HG02981 (cell line): ENCODE measurements around the gene PSMA5.
"Not testable (repeated sequence)": the region's sequence is repeated elsewhere in the genome, so short reads cannot be mapped to it uniquely, and the experiment has no call there.

Source experiments
- ATAC-seq: cut with Tn5 transposase; IDR thresholded peaks from one replicate; pipeline ENCODE4 v1.9.1; 2021; ENCODE audit warnings: mild to moderate bottlenecking, moderate library complexity; ENCODE audit not compliant: unreplicated experiment

The PSMA5 gene

DNA sequence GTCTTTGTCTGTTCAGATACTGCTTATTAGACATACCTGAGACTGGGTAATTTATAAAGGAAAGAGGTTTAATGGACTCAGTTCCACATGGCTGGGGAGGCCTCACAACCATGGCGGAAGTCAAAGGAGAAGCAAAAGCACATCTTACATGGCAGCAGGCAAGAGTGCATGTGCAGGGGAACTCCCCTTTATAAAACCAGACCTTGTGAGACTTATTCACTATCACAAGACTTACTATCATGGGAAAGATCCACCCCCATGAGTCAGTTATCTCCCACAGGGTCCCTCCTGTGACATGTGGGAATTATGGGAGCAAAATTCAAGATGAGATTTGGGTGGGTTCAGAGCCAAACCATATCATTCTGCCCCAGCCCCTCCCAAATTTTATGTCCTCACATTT lies 7.1 kb upstream of the PSMA5 start:
- ATAC-seq: no peak

DNA sequence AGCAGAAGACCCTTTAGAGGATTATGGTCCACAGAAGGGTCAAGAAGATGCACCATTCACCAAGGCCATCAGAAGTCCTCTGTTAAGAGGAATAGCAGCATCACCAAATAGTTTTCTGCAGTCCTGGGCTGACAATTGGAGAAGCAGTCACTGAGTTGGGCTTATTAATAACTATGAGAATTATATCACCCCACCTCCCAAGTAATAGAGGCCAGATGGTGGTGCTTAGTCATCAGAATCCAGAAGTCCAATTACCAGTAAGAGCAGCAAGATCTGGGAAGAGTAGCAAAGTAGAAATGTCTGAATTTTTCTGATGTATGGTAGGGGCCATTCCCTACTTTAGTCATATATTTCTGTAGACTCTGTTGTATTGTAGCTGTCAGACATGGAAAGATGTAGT lies 6.1 kb upstream of the PSMA5 start:
- ATAC-seq: no peak

DNA sequence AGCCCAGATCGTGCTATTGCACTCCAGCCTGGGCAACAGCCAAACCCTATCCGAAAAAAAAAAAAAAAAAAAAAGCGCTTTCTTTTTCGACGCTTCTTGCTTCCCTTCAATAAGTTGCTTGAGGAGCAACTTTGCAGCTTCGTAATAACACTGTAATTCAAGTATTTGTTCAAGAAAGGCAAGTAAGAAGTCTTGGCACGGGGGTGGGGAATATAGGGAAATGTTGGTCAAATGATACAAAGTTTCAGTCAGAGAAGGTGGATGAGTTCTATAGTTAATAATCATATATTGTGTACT lies 871 bp upstream of the PSMA5 start:
- ATAC-seq: no peak

DNA sequence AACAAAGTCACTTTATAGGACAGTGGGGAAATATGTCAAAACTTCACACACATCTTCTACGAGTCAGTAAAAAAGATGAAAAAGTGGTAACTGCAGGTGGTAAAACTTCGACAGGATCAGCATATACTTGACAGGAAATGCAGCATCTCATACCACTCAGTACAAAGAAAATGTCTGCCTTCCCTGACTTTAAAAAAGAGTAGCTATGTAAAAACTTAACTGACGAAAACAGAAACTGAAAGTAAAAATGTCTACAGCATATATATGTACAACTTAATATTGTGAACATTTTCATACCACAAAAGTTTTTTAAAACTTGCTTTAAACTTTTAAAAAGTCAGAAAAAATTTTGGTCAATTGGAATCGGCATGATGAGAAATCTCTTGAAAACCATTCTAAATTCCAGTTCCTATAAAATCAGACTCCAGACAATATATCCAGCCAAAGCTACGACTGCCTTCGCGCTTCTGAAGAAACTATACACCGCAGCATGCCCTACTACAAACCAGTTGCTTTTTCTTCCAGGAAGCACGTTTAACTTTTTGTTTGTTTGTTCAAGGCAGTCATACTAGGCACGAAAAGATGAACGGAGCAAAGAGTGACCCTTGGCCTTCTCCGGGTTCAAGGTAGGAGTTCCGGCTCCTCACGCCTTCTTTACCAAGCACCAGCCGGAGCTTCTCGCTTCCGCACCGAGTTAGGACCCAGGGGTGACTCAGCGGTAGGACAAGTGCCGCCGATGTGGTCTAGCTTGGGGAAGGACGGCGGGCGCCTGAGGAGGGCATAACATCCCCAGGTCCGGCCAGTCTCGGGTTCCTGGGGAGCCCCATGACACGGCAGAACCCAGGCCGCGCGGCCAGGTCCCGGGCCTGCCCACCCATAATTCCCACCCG lies 612 bp downstream of the PSMA5 start:
- peak; percentile 31 for ATAC-seq

DNA sequence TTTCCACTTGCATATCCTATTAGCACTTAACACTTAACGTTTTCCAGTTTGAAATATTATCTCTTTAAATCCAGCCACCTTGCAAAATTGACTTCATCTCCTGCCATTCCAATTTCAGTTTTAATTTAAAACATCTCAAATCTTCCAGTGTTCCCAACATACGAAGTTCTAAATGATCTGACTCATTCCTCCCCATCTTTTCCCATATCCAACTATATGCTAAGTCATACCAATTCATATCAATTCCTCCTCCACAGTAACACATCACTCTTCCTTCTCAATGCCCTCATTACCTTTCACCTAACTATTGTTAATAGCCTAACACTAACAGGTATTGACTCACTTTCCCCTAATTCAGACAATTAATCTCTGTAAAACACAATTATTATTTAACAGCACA lies 2.8 kb downstream of the PSMA5 start:
- ATAC-seq: no peak

DNA sequence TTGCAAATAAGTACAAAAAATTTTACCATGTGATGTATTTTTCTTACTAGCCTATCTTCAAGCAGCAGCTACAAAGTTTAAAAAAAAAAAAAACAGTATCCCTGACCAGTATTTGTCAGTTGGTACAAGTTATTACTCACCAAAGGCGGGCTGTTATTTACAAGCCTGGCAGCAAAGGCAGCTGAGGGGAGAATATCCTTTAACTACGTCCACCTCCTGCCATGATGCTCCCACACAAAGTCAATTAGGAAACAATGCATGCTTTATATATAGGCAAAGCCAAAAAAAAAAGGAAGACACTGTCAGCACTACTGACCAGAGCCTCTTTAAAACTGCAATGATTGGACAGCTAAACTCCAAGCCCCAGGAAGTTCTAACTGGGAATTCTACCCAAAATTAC lies 13.7 kb downstream of the PSMA5 start:
- no peak for ATAC-seq

DNA sequence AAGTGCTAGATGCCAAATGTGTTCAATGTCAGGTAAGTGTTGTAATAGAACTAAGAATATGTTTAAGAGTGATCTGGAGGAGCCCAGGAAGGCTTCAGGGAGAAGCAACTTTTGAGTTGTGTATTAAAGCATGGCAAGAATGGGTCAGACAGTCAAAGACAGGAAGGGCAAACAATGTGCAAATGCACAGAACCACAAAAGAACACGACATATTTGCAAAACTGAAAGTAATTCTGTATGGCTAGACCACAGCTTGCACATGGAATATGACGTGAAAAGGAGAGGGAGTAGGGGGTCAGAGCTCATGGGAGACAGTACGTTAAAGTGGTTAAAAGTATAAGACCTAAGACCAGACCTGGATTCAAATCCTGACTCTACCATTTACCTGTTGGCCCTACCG lies 21.4 kb downstream of the PSMA5 start:
- ATAC-seq: no peak

DNA sequence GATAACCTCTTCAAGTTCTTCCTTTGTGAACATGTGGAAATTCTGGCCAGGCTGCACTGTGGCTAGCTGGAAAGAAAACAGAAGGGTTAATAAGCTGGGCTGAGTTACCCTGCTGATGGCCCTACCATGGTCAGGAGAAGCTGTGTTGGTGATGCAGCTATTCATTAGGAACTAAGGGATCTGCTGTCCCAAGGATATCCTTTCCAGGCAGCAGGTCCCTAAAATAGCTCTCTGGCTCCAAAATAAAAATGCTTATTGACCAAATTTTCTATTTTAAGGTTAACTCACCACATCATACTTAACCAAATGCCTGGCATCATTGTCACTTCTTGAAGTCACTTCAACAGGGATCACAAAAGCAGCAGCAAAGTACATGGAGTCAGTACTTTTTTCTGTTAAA lies 24.2 kb downstream of the PSMA5 start:
- no peak for ATAC-seq

DNA sequence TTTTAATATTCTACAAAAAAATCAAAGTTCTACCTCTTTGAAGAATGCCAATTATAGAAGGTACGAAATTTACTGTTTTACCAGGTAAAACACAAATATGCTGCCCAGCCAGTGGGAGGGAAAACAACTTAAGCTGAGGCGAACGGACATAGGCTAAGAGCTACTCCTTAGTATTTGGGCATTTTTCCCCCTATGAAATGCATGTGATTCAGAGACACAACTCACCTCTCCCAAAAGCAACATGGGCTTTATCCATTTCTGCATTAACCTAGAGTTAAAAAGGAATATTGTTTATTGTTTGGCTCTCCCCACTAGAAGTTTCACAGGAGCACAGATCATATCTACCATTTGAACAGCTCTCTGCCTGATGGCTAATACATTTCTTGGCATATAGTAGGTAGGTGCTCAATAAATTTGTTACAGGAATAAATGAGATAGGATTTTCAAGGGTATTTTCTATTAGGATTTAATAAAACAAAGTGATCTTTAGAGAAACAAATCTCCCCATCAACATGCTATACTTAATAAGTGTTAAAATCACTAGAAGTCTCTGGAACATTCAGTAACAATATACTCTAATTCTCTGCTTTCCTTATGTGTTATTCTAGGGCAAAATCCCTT lies 26.1 kb downstream of the PSMA5 start:
- ATAC-seq: no peak

DNA sequence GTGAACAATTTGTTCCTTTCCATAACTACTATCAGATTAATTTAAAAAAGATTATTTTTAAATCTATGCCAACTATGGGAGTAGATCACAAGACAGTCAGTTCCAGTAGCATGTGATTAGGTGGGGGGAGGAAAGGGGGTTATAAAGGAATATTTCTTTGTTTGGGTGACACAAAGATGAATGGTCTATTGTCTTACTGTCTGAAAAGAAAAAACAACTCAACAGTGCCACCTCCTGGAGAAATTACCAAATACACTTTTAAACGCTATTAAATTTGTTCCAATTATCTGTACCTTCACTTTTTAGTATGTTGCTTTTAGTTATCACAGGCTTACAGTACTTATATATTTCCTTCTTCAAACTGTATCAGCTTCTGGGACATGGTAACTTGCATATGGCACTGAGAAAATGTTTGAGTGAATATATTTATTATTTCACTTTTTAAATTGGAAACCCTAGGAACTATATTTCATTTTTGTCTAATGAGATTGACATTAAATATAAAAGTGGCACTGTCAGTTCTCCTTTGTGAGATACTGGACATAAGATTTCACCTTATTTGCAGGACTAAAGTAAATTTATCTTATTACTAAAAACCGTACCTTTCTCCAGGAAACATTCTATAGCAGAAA lies 26.8 kb downstream of the PSMA5 start:
- ATAC-seq: no peak

DNA sequence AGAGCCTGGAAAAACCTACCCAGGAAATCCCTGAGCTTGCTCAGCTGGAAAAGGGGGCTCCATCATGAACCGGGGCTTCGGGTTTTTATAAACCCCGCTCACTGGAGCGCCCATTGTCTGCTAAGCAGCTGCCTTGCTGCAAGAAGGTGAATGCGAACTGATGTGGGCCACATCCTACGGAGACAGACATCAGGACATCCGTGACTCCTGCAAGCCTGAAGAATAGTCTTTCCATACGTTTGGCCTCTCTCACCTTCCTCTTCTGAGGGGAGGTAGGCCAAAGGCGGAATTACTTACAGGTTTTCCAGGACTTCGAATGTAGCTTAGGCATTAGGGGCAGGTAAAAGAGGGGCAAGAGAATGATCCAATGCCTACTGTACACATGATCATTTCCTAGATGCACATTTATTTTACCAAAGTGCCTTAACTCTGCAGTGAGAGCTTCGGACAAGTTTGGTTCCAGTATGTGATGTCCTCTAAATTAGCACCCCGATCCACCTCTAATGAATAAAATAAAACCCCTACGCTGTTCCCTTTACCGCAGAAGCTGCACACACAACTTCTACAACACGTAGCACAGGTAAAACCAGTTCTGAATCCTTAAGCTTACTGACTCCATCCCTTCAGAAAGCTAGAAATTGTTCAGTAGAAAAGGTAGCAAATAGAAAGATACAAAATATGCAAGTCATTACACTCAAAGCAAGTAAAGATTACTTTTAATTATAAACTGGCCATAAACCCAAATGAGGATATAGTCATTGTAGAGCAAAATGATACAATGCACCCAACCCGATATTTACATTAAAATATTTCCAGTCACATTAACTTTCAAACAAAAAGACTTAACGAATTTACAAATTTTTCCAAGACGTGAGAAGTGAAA lies 27.7 kb downstream of the PSMA5 start:
- ATAC-seq: no peak

DNA sequence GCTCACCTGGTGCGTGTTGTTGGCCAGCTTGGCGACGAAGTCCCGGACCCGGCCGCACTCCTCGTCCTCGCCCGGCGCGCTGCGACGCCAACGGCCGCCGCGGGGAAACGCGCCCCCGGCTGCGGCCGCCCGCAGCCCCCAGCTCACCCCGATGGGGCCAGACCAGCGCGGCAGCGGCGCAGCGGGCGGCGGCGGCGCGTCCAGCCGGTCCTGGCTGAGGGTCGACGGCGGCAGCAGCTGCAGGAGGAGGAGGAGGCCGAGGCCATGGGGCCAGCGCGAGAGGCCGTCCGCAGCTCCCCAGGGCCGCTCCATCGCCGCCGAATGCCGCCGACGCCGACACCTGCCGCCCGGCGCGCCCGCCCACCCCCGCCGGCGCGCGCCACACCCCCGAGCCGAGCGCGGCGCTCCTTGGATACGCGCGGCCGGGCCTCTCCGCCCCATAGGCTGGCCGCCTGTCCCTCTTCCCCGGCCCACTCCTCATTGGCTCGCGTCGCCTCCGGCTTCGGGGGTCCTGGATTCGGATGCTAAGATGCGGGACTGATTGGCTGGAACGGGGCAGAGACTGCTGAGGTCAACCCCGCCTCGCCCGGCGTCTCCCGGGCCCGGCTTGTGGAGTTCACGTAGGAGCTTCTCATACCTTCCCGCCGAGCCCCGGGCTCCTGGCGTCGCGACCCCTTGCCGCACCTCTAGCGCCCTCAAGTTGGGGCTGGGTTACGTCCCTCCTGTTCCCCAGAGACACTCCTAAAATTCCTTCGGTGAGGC lies 28.5 kb downstream of the PSMA5 start, which contains the start of gene SORT1:
Gene SORT1 (minus strand): TSS at position 338 of the 762 bp plus-strand sequence. CDS start 26 bp downstream, at position 312.
- peak; percentile 75 for ATAC-seq

DNA sequence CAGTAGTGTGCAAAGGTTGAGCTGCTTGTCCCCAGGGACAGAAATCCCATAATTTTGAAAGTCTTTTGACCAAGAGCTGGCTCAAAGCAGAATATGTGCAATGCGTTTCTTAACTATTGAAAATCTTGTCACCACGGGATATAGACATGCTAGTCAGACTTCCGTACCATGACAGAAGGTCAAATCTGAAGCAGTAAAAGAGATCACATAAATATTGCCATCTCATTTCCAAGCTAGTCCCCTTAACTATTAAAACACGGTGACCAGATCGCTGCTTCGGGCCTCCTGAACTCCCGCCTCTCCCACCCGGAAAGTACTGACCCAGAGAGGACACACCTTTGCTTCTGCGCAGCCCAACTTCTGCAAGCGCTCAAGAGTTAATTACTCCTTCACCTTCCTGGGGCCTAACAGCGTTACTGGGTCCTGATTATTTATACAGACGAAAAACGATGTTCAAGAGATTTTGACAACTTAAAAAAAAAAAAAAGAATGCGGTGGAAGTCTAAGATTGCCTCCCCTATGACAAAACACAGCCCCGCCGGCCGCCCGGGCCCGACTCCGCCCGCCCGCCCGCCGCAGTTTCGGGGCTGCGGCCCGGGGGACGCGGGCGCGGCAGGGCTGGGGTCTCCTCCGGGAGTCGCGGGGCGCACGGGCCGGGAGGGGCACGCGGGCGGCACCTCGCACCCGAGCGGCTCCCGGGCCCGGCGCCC lies 29.2 kb downstream of the PSMA5 start:
- ATAC-seq: no peak

DNA sequence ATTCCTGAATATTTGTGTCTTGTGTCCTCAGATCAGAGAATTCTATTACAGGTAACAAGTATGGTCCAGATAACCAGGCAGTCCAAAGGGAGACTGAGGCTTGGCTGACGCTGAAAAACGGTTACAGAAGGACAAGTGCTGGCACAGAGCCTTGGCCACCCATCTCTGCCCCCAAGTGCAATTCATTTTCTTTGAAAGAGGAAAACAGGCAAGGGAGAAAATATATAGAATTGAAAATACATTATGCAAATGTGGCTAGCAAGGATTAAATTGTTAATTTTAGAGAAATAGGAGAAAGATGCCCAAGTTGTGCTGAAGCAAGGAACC lies 29.8 kb downstream of the PSMA5 start:
- ATAC-seq: no peak

DNA sequence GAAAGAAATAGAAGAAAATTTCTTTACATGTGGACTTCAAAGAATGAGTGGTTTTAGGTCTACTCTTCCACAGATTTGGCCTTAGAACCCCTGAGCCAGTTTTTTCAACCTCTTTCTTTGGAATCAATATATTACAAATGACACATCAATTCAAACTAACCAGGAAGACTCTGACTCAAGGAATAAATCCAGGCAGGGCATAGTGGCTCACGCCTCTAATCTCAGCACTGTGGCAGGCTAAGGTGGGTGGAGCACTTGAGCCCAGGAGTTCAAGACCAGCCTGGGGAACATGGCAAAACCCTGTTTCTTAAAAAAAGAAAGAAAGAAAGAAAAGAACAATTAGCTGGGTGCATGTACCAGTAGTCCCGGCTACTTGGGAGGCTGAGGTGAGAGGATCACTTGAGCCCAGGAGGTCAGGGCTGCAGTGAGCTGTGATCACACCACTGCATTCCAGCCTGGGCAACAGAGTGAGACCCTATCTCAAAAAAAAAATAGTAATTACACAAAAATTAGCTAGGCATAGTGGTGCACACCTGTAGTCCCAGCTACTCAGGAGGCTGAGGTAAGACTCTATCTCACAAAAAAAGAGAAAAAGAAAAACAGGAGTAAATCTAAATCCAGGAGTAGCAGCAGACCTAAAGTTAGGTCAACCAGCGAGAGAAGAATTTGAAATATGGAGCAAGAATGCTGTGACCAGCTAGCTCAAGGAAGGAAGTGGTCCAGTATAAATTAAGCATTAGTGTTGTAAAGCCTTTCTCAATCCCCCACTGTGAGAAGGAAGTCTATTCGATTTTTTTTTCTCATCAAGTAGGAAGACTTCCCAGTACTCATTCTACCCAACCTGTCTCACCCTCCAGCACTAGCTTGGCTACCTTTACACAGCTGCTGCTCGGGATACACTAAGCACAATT lies 30.4 kb downstream of the PSMA5 start:
- ATAC-seq: no peak

DNA sequence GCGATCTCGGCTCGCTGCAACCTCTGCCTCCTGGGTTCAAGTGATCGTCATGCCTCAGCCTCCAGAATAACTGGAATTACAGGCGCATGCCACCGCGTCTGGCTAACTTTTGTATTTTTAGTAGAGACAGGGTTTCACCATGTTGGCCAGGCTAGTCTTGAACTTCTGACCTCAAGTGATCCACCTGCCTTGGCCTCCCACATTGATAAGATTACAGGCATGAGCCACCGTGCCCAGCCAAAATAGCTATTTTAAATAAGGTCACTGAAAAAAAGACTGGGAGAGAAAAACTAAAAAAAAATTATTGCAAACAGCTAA lies 31.0 kb downstream of the PSMA5 start:
- ATAC-seq: not testable (repeated sequence)

DNA sequence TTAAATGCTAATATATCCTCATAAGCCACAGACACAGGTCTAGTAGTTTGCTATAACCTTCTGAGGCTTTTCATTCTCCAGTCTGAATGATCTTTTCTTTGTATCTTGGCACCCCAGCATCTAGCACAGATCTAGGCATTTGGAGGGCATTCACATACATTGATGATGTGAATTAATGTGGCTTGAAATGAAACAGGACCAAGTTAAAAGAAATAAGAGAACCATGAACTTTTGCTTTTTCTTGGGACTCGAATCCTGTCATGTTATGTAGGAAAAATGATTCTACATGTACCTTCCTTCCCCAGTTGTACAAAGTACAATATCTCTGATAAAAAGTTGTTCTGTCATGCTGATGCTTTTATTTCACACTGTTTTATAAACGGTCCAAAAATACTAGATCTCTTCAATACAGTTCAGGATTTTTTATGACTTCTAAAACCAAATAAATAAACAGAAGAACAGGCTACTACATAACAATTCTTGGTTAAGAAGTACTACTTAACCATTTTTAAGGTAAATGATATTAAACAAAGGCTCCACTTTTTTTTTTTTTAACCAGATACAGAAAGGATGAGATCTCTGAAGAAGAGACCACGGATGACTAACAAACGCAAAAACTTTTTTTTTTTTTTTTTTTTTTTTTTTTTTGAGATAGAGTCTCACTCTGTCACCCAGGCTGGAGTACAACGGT lies 31.5 kb downstream of the PSMA5 start:
- no peak for ATAC-seq

DNA sequence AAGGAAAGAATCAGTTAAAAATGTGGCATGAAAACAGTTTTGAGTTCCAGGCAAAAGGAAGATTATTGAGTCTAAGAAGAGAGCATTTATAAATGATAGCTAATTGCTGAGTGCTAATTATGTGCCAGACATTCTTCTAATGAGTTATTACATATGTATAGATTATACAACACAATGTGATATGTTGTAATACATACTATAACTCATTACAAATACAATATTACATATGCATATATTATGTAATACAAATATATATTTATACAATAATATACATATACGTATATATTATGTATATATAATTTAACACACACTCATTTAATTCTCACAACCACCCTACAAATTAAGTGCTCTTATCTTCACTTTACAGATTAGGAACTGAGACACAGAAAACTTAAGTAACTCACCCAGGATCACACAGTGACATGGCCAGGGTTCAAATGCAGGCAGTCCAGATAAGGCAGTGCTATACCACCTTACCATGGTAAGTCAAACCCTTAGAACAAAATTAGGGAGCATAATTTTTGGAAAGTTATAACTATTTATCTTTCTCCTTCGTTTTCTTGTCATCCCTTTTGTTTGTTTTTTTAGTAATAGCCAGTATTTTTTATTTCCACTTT lies 32.5 kb downstream of the PSMA5 start:
- no peak for ATAC-seq
